Caco-2 (cell line): Measurements from ENCODE around the gene GALNT17. TPM values are rescaled to one million over a fixed set of nuclear protein-coding genes. Genes with fewer than 3 reads are reported as not detected.

ENCODE experiments used
- BruUV-seq: library from RNA; stranded (reverse); fragments of 400-500 nt; replicated peaks from 2 replicates; lab custom pipeline; 2021; lab: Mats Ljungman, UMichigan
- CTCF ChIA-PET: fragments of 300-600 bp; sonication (Branson Sonifier 250); formaldehyde crosslinking; loops from one replicate; lab custom pipeline; 2022; ENCODE audit warnings: antibody characterized with exemption; lab: Charles Lee
- POLR2A ChIA-PET: fragments of 300-600 bp; sonication (Branson Sonifier 250); formaldehyde crosslinking; loops from one replicate; lab custom pipeline; 2022; ENCODE audit warnings: antibody characterized with exemption; lab: Charles Lee
- DNase-seq, 2 experiments: peaks; one replicate each; pipeline versions ENCODE4 v3.0.0 to v3.0.0-alpha.2; 2020 to 2022
- H3K27me3 ChIP-seq: replicated peaks from 2 replicates; pipeline ENCODE4 v1.6.0; 2011; ENCODE audit warnings: low read length; ENCODE audit not compliant: control insufficient read depth, insufficient read depth
- H3K36me3 ChIP-seq: 2 replicates; pipeline ENCODE4 v1.5.1; 2011; ENCODE audit warnings: low read length; ENCODE audit not compliant: control insufficient read depth, insufficient read depth
- H3K4me1 ChIP-seq: fragments of 250-450 bp; sonication (Bioruptor Pico); 2 replicates; pipeline ENCODE4 v1.5.1; 2020; ENCODE audit warnings: mild to moderate bottlenecking
- H3K4me3 ChIP-seq: 2 replicates; pipeline ENCODE4 v1.5.1; 2011; ENCODE audit warnings: low read depth, mild to moderate bottlenecking, control low read depth, low read length
- H3K9me3 ChIP-seq: fragments of 250-450 bp; sonication (Bioruptor Pico); 2 replicates; pipeline ENCODE4 v1.5.1; 2020; ENCODE audit warnings: mild to moderate bottlenecking, moderate library complexity
- H3K27ac Mint-ChIP-seq: one replicate; pipeline ENCODE4 v1.8.0; 2022; ENCODE audit warnings: mixed read lengths; ENCODE audit not compliant: unreplicated experiment
- H3K27me3 Mint-ChIP-seq: one replicate; pipeline ENCODE4 v1.8.0; 2022; ENCODE audit warnings: mixed read lengths; ENCODE audit not compliant: insufficient read depth, unreplicated experiment
- H3K36me3 Mint-ChIP-seq: one replicate; pipeline ENCODE4 v1.8.0; 2022; ENCODE audit warnings: mild to moderate bottlenecking, mixed read lengths; ENCODE audit not compliant: insufficient read depth, unreplicated experiment
- H3K4me1 Mint-ChIP-seq: one replicate; pipeline ENCODE4 v1.8.0; 2022; ENCODE audit warnings: low read depth, mixed read lengths; ENCODE audit not compliant: unreplicated experiment
- H3K4me3 Mint-ChIP-seq: one replicate; pipeline ENCODE4 v1.8.0; 2022; ENCODE audit warnings: mild to moderate bottlenecking, moderate library complexity, mixed read lengths; ENCODE audit not compliant: unreplicated experiment
- H3K9me3 Mint-ChIP-seq: one replicate; pipeline ENCODE4 v1.8.0; 2022; ENCODE audit warnings: mixed read lengths; ENCODE audit not compliant: unreplicated experiment
- intact Hi-C: fragments of 100-400 bp; cut with micrococcal nuclease; formaldehyde crosslinking; loops from one replicate; pipeline ENCODE4 v1.10.0; 2022; ENCODE audit not compliant: unreplicated experiment
- total RNA-seq: library from RNA; stranded (reverse); gene quantifications from 2 replicates; pipeline ENCODE4 v1.2.3, GENCODE V29; 2022
- TF ChIP-seq, protein P1 (sequence below), 2 experiments: fragments of 200-600 bp in 1 of 2; IDR thresholded peaks; 1 replicate in 1 of 2; 2 replicates in 1 of 2; pipeline versions ENCODE4 v1.5.1 to v1.8.0; 2011 to 2022; ENCODE audit warnings: antibody characterized with exemption in 1 of 2, control low read depth in 1 of 2, inconsistent platforms in 1 of 2, low read depth in 1 of 2, low read length in 1 of 2, mild to moderate bottlenecking in 1 of 2, moderate library complexity in 1 of 2; ENCODE audit not compliant: insufficient read depth in 1 of 2, severe bottlenecking in 1 of 2, unreplicated experiment in 1 of 2

GALNT17 gene
- total RNA-seq, 1 experiment from 2014 or later, result not detected

GRCh38 chr7:71393661-71394060 lies 261.7 kb downstream of the GALNT17 start:
- DNase-seq, result no peak
- H3K4me3 ChIP-seq, result no peak overlapping the region
- TF ChIP-seq, protein P1, sequence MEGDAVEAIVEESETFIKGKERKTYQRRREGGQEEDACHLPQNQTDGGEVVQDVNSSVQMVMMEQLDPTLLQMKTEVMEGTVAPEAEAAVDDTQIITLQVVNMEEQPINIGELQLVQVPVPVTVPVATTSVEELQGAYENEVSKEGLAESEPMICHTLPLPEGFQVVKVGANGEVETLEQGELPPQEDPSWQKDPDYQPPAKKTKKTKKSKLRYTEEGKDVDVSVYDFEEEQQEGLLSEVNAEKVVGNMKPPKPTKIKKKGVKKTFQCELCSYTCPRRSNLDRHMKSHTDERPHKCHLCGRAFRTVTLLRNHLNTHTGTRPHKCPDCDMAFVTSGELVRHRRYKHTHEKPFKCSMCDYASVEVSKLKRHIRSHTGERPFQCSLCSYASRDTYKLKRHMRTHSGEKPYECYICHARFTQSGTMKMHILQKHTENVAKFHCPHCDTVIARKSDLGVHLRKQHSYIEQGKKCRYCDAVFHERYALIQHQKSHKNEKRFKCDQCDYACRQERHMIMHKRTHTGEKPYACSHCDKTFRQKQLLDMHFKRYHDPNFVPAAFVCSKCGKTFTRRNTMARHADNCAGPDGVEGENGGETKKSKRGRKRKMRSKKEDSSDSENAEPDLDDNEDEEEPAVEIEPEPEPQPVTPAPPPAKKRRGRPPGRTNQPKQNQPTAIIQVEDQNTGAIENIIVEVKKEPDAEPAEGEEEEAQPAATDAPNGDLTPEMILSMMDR (IDR thresholded peaks at IDR 0.05; ENCODE audit: insufficient read depth in 1 of 2, low read depth in 1 of 2, low read length in 1 of 2, severe bottlenecking in 1 of 2, unreplicated experiment in 1 of 2), result no peak
- no peaks in the 10 kb centered on the region for H3K36me3 Mint-ChIP-seq
- peaks cover 24% of the 10 kb centered on the region for H3K9me3 Mint-ChIP-seq
- ChIA-PET POLR2A (no interaction called here), CTCF (no interaction called here)
- no peaks in the 10 kb centered on the region for H3K4me1 Mint-ChIP-seq
- H3K27me3 Mint-ChIP-seq, result no peaks in the 10 kb centered on the region
- no peaks in the 10 kb centered on the region for H3K36me3 ChIP-seq
- no peak overlapping the region for H3K4me3 Mint-ChIP-seq
- intact Hi-C loops, result no loop called here
- H3K4me1 ChIP-seq, result no peaks in the 10 kb centered on the region
- no TSS peak for BruUV-seq
- H3K9me3 ChIP-seq, result peaks cover 4% of the 10 kb centered on the region; the same call in 1 of the 2 replicates
- H3K27me3 ChIP-seq, result no peaks in the 10 kb centered on the region
- H3K27ac Mint-ChIP-seq, result no peak overlapping the region

GRCh38 chr7:71402684-71403083 lies 270.7 kb downstream of the GALNT17 start:
- Mint-ChIP-seq H3K4me3 (no peak overlapping the region), H3K9me3 (peaks cover 22% of the 10 kb centered on the region), H3K27me3 (no peaks in the 10 kb centered on the region), H3K36me3 (no peaks in the 10 kb centered on the region), H3K27ac (no peak overlapping the region), H3K4me1 (no peaks in the 10 kb centered on the region)
- ChIA-PET POLR2A (no interaction called here), CTCF (no interaction called here)
- Histone ChIP-seq H3K4me1 (no peaks in the 10 kb centered on the region), H3K36me3 (no peaks in the 10 kb centered on the region), H3K9me3 (no peaks in the 10 kb centered on the region), H3K4me3 (no peak overlapping the region), H3K27me3 (no peaks in the 10 kb centered on the region)
- BruUV-seq, result no TSS peak
- intact Hi-C loops, result no loop called here
- no peak for DNase-seq
- TF ChIP-seq, protein P1 (IDR thresholded peaks at IDR 0.05; ENCODE audit: insufficient read depth in 1 of 2, low read depth in 1 of 2, low read length in 1 of 2, severe bottlenecking in 1 of 2, unreplicated experiment in 1 of 2), result no peak

DNA sequence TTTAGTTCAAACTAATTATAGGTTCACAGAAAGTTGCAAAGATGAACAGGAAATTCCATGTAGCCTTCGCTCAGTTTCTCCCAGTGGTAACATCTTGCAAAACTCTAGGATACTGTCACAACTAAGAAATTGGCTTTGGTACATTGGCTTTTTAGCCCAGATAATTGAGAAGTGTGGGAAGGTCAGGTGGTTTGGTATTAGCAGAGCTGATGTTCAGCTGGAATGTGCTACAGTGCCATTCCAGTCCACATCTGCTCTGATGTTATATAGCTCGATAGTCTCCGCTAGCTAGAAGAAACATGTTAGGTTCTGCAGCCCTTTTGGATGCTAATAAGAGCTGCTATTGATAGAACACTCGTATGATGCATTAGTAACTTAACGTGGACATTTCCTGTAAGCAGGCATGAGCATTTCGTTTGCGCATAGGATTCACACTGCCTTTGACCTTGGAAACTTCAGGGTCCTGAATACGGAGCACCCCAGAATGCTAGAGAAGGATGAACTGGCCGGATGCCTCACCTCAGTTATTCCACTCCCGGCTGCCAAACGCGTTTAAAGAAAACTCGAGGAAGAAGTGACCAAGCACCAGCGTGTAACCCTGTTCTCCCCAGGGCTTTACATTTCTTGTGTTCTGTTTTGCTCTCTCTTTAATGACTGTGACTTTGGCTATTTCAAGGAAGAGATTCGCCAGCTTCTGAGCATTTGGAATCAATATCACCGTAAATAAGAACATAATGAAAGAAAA lies 271.4 kb downstream of the GALNT17 start:
- ChIA-PET POLR2A (no interaction called here), CTCF (no interaction called here)
- H3K27ac Mint-ChIP-seq, result no peak overlapping the region
- peaks cover 22% of the 10 kb centered on the region for H3K9me3 Mint-ChIP-seq
- Histone ChIP-seq H3K4me3 (no peak overlapping the region), H3K4me1 (no peaks in the 10 kb centered on the region), H3K9me3 (no peaks in the 10 kb centered on the region), H3K27me3 (no peaks in the 10 kb centered on the region), H3K36me3 (no peaks in the 10 kb centered on the region)
- intact Hi-C loops, result no loop called here
- H3K36me3 Mint-ChIP-seq, result no peaks in the 10 kb centered on the region
- no peak overlapping the region for H3K4me3 Mint-ChIP-seq
- DNase-seq, result no peak
- no TSS peak for BruUV-seq
- H3K27me3 Mint-ChIP-seq, result no peaks in the 10 kb centered on the region
- TF ChIP-seq, protein P1 (IDR thresholded peaks at IDR 0.05; ENCODE audit: insufficient read depth in 1 of 2, low read depth in 1 of 2, low read length in 1 of 2, severe bottlenecking in 1 of 2, unreplicated experiment in 1 of 2), result no peak
- H3K4me1 Mint-ChIP-seq, result no peaks in the 10 kb centered on the region
